ENCODE measurements around the gene KLHL20. TPM values are rescaled to one million over a fixed set of nuclear protein-coding genes. Genes with fewer than 3 reads are reported as not detected.
"Not testable (repeated sequence)": the region's sequence is repeated elsewhere in the genome, so short reads cannot be mapped to it uniquely, and the experiment has no call there.

The KLHL20 gene
- total and polyA plus RNA-seq, 9 donors = 15.6 to 33.4 (median 23.0) TPM

GRCh38 chr1:173758980-173759379, 44.2 kb downstream of the KLHL20 start:
- no peak for DNase-seq
- Histone ChIP-seq H3K36me3 (no peaks in the 10 kb centered on the region), H3K4me3 (no peak overlapping the region), H3K4me1 (ENCODE audit: insufficient read depth) (no peaks in the 10 kb centered on the region), H3K27ac (no peak overlapping the region), H3K9me3 (no peaks in the 10 kb centered on the region), H3K27me3 (no peaks in the 10 kb centered on the region)
- WGBS, 3 donors = 98 to 99% (median 98%) methylated on average over 5 of the region's 5 CpGs
- TF ChIP-seq EP300 (IDR thresholded peaks at IDR 0.05) (no peak), POLR2A (IDR thresholded peaks at IDR 0.05) (no peak), CTCF (IDR thresholded peaks at IDR 0.05) (no peak)
- intact Hi-C loops (cut with DNase I) = no loop called here

GRCh38 chr1:173764331-173764730, 49.5 kb downstream of the KLHL20 start:
- H3K27me3 ChIP-seq; H3K4me3 ChIP-seq; intact Hi-C loops (cut with DNase I); H3K4me1 ChIP-seq (ENCODE audit: insufficient read depth); H3K9me3 ChIP-seq; DNase-seq; H3K27ac ChIP-seq; H3K36me3 ChIP-seq: not testable (repeated sequence)
- 96 to 98% (median 98%) methylated on average over 6 of the region's 6 CpGs for WGBS, 3 donors

- intact Hi-C loops (cut with DNase I) = no loop called here
Measured at GRCh38 chr1:173768206-173768605, 53.4 kb downstream of the KLHL20 start.

GRCh38 chr1:173768827-173769226, 54.0 kb downstream of the KLHL20 start:
- intact Hi-C loops (cut with DNase I) = no loop called here

More at GRCh38 chr1:173768206-173768605, 53.4 kb downstream of the KLHL20 start:
- 63 to 74% (median 69%) methylated on average over 2 of the region's 2 CpGs for WGBS, 3 donors
- Histone ChIP-seq H3K27me3 (no peaks in the 10 kb centered on the region), H3K4me1 (ENCODE audit: insufficient read depth) (no peaks in the 10 kb centered on the region), H3K36me3 (no peaks in the 10 kb centered on the region), H3K27ac (no peak overlapping the region), H3K4me3 (no peak overlapping the region), H3K9me3 (no peaks in the 10 kb centered on the region)
- DNase-seq = no peak
- TF ChIP-seq POLR2A (IDR thresholded peaks at IDR 0.05) (no peak), CTCF (IDR thresholded peaks at IDR 0.05) (no peak), EP300 (IDR thresholded peaks at IDR 0.05) (no peak)

GRCh38 chr1:173770330-173770729, 55.5 kb downstream of the KLHL20 start:
- DNase-seq; H3K27me3 ChIP-seq; H3K27ac ChIP-seq; H3K4me3 ChIP-seq; H3K4me1 ChIP-seq (ENCODE audit: insufficient read depth); H3K36me3 ChIP-seq; H3K9me3 ChIP-seq; intact Hi-C loops (cut with DNase I): not testable (repeated sequence)
- 92 to 97% (median 93%) methylated on average over 9 of the region's 9 CpGs for WGBS, 3 donors

More at GRCh38 chr1:173768827-173769226, 54.0 kb downstream of the KLHL20 start:
- TF ChIP-seq CTCF (IDR thresholded peaks at IDR 0.05) (no peak), POLR2A (IDR thresholded peaks at IDR 0.05) (no peak), EP300 (IDR thresholded peaks at IDR 0.05) (no peak)
- no peak for DNase-seq
- 89 to 93% (median 93%) methylated on average over 3 of the region's 3 CpGs for WGBS, 3 donors
- Histone ChIP-seq H3K36me3 (no peaks in the 10 kb centered on the region), H3K27me3 (no peaks in the 10 kb centered on the region), H3K4me3 (no peak overlapping the region), H3K27ac (no peak overlapping the region), H3K9me3 (no peaks in the 10 kb centered on the region), H3K4me1 (ENCODE audit: insufficient read depth) (no peaks in the 10 kb centered on the region)

- H3K36me3 ChIP-seq = no peaks in the 10 kb centered on the region
- no peaks in the 10 kb centered on the region for H3K9me3 ChIP-seq
- no peak for DNase-seq
- no peaks in the 10 kb centered on the region for H3K4me1 ChIP-seq (ENCODE audit: insufficient read depth)
- WGBS, 3 donors = 90 to 98% (median 97%) methylated on average over 1 of the region's 1 CpG
- H3K27ac ChIP-seq = no peak overlapping the region
- TF ChIP-seq EP300 (IDR thresholded peaks at IDR 0.05) (no peak), CTCF (IDR thresholded peaks at IDR 0.05) (no peak), POLR2A (IDR thresholded peaks at IDR 0.05) (no peak)
- H3K27me3 ChIP-seq = no peaks in the 10 kb centered on the region
- no peak overlapping the region for H3K4me3 ChIP-seq
- intact Hi-C loops (cut with DNase I) = no loop called here
Measured at GRCh38 chr1:173771560-173771959, 56.8 kb downstream of the KLHL20 start.
